Ishikawa (cell line): ENCODE results near the gene GPR153.

ENCODE experiments used
- CEBPB ChIP-seq: IDR thresholded peaks from 2 replicates; pipeline ENCODE4 v1.6.1; 2012
- CREB1 ChIP-seq: IDR thresholded peaks from 2 replicates; pipeline ENCODE4 v1.6.1; 2012; ENCODE audit warnings: low read depth
- EGR1 ChIP-seq: IDR thresholded peaks from 2 replicates; pipeline ENCODE4 v1.6.1; 2012
- EP300 ChIP-seq: IDR thresholded peaks from 2 replicates; pipeline ENCODE4 v1.6.1; 2012; ENCODE audit warnings: borderline replicate concordance
- NFIC ChIP-seq: IDR thresholded peaks from 2 replicates; pipeline ENCODE4 v1.6.1; 2012
- RAD21 ChIP-seq: IDR thresholded peaks from 2 replicates; pipeline ENCODE4 v1.6.1; 2012; ENCODE audit warnings: low read depth
- TAF1 ChIP-seq: IDR thresholded peaks from 2 replicates; pipeline ENCODE4 v1.6.1; 2012; ENCODE audit warnings: low read depth, mild to moderate bottlenecking
- TCF12 ChIP-seq: IDR thresholded peaks from 2 replicates; pipeline ENCODE4 v1.6.1; 2012; ENCODE audit warnings: low read depth
- TEAD4 ChIP-seq: IDR thresholded peaks from 2 replicates; pipeline ENCODE4 v1.6.1; 2012
- USF1 ChIP-seq: IDR thresholded peaks from 2 replicates; pipeline ENCODE4 v1.6.1; 2012
- YY1 ChIP-seq: IDR thresholded peaks from 2 replicates; pipeline ENCODE4 v1.6.1; 2012; ENCODE audit warnings: low read depth
- ZBTB7A ChIP-seq: IDR thresholded peaks from 2 replicates; pipeline ENCODE4 v1.6.1; 2012; ENCODE audit warnings: low read depth
- TF ChIP-seq, protein P1 (sequence below): IDR thresholded peaks from 2 replicates; pipeline ENCODE4 v1.6.1; 2012
- TF ChIP-seq, protein P2 (sequence below): IDR thresholded peaks from 2 replicates; pipeline ENCODE4 v1.6.1; 2012; ENCODE audit warnings: low read depth, mild to moderate bottlenecking

GPR153 gene

DNA sequence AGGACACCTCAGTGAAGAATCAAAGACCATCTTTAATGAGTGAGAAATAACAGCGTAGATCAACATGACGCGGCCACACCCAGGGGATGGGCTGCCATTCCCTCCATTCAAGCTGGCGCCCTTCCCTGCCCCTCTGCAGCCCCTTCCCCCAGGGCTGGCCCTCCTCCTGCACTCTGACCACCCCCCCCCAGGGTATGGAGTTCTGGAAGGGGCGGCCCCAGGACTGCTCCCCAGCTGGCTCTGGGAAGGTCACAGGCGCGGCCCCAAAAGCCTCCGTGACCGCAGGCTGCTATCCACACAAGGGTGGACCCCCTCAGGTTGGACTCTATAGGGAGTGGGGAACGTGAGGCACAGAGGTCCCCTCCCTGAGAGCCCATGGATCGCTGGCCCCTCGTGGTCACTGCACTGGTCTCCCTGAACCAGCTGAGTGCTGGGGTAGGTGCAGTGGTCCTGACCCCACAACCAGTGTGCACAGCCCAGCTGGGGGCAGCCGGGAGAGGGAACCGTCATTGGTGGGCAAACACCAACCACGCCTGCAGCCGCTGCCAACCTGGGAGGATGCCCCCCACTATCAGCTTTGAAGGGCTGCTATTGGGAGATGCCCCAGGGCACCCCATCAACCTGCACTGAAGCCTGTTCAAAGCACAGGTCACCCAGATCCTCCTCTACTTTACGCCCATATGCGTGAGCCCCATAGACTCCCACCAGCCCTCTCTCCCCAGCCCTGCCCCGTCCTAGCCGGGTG is 16.1 kb upstream of the GPR153 start:
- TF ChIP-seq, protein P1, sequence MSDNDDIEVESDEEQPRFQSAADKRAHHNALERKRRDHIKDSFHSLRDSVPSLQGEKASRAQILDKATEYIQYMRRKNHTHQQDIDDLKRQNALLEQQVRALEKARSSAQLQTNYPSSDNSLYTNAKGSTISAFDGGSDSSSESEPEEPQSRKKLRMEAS: no peak
- TF ChIP-seq EP300 (no peak), TAF1 (no peak), EGR1 (no peak), CREB1 (no peak), TCF12 (no peak), TEAD4 (no peak), RAD21 (no peak), YY1 (no peak), NFIC (no peak)

DNA sequence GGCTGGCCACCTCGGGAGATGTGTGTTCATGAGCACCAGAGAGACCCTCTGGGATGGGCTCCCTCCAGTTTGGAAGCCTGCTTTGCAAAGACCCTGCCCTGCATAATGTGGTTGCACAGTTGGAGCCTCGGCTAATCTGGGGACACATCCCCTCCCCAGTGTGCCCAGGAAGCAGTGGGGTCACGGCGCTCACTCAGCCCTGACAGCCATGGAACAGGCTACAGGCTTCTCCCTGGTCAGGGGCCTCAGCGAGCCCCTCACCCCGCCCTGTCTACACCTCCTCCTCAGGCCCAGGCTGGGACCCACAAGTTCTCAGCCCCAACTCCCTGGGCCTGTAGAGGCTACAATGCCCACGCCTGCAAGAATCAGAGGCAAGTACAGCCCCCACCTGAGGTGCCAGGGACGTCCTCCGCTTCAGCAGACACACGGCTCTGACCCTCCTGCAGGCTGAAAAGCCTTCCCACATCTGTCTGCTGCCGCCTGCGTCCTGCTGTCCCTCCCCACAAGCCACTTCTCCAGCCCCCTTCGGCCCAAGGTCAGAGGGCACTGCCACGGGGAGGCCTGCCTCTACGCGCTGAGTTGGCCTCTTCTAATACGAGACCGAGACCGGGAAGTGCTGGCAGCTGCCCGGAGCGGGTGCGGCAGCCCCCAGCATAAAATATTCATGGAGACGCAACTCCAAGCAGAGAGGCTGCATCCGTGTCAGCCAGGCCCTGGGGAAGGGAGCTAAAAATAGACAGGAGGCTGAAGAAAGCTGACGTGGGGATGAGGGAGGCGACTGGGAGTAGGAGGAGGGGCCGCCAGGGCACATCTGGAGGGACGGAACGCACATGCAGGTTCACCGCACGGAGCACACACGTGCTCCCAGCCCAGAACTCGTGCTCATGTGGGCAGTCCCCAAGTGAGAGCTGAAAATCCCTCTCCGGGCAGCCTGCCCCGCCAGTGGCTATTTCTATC is 15.2 kb upstream of the GPR153 start:
- TF ChIP-seq, protein P2, sequence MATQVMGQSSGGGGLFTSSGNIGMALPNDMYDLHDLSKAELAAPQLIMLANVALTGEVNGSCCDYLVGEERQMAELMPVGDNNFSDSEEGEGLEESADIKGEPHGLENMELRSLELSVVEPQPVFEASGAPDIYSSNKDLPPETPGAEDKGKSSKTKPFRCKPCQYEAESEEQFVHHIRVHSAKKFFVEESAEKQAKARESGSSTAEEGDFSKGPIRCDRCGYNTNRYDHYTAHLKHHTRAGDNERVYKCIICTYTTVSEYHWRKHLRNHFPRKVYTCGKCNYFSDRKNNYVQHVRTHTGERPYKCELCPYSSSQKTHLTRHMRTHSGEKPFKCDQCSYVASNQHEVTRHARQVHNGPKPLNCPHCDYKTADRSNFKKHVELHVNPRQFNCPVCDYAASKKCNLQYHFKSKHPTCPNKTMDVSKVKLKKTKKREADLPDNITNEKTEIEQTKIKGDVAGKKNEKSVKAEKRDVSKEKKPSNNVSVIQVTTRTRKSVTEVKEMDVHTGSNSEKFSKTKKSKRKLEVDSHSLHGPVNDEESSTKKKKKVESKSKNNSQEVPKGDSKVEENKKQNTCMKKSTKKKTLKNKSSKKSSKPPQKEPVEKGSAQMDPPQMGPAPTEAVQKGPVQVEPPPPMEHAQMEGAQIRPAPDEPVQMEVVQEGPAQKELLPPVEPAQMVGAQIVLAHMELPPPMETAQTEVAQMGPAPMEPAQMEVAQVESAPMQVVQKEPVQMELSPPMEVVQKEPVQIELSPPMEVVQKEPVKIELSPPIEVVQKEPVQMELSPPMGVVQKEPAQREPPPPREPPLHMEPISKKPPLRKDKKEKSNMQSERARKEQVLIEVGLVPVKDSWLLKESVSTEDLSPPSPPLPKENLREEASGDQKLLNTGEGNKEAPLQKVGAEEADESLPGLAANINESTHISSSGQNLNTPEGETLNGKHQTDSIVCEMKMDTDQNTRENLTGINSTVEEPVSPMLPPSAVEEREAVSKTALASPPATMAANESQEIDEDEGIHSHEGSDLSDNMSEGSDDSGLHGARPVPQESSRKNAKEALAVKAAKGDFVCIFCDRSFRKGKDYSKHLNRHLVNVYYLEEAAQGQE: no peak
- TF ChIP-seq RAD21: no peak
- TF ChIP-seq NFIC: no peak
- TF ChIP-seq CEBPB: no peak
- no peak for TF ChIP-seq YY1
- TF ChIP-seq, protein P1: no peak
- TF ChIP-seq USF1: no peak
- no peak for TF ChIP-seq TEAD4
- TF ChIP-seq EGR1: no peak

- TF ChIP-seq RAD21 (no peak), EGR1 (no peak), CREB1 (no peak), NFIC (no peak), ZBTB7A (no peak), USF1 (no peak), YY1 (no peak), CEBPB (no peak), TEAD4 (no peak), TAF1 (no peak), TCF12 (no peak)
- TF ChIP-seq, protein P1: no peak
- TF ChIP-seq, protein P2: no peak
These were observed 13.8 kb upstream of the GPR153 start for GRCh38 chr1:6274622-6275139.

- TF ChIP-seq, protein P2: no peak
- no peak for TF ChIP-seq RAD21
These were observed 13.2 kb upstream of the GPR153 start for GRCh38 chr1:6274102-6274501.
